Large intestine (tissue), 3 donors: Measurements from ENCODE around the gene ZNF283. TPM values are rescaled to one million over a fixed set of nuclear protein-coding genes. Genes with fewer than 3 reads are reported as not detected.
"Not testable (repeated sequence)": the region's sequence is repeated elsewhere in the genome, so short reads cannot be mapped to it uniquely, and the experiment has no call there.

Experiments
- DNase-seq, 2 donors: peaks; one replicate each; pipeline versions ENCODE4 v3.0.0 to v3.0.0-alpha.2; 2013
- H3K27ac ChIP-seq: one replicate; pipeline ENCODE4 v1.5.1; 2013; ENCODE audit warnings: low read length
- H3K27me3 ChIP-seq: 2 replicates; pipeline ENCODE4 v1.6.1; 2013; ENCODE audit warnings: low read length; ENCODE audit not compliant: control insufficient read depth, insufficient read depth
- H3K36me3 ChIP-seq: 2 replicates; pipeline ENCODE4 v1.6.1; 2013; ENCODE audit warnings: low read length; ENCODE audit not compliant: control insufficient read depth, insufficient read depth
- H3K4me1 ChIP-seq: one replicate; pipeline ENCODE4 v1.6.1; 2013; ENCODE audit warnings: low read length; ENCODE audit not compliant: control insufficient read depth, insufficient read depth
- H3K4me3 ChIP-seq: one replicate; pipeline ENCODE4 v1.5.1; 2013; ENCODE audit warnings: low read length
- H3K9me3 ChIP-seq: one replicate; pipeline ENCODE4 v1.6.1; 2013; ENCODE audit warnings: mild to moderate bottlenecking, low read depth, low read length, moderate library complexity; ENCODE audit not compliant: control insufficient read depth
- WGBS: methylation state at CpG from one replicate; pipeline ENCODE4 v1.1.5; 2013; ENCODE audit warnings: low lambda C conversion rate; ENCODE audit not compliant: insufficient coverage; 5-methylcytosine and 5-hydroxymethylcytosine counted together
- polyA plus RNA-seq: library from polyadenylated mRNA; unstranded; fragments of 120-200 nt; gene quantifications from one replicate; pipeline ENCODE4 v1.2.1, GENCODE V29; 2013

Gene ZNF283
- polyA plus RNA-seq, 1 donor: 15.8 TPM

GRCh38 chr19:43799502-43800142 lies 27.5 kb upstream of the ZNF283 start:
- Histone ChIP-seq H3K27me3 (peaks cover 23% of the 10 kb centered on the region), H3K4me1 (peaks cover 4% of the 10 kb centered on the region), H3K4me3 (no peak overlapping the region), H3K27ac (no peak overlapping the region), H3K36me3 (no peaks in the 10 kb centered on the region), H3K9me3 (no peaks in the 10 kb centered on the region)
- no CpG with 5 or more reads among the region's 6 CpGs for WGBS
- peak in 1 of 2 donors; percentile 58 for DNase-seq

DNA sequence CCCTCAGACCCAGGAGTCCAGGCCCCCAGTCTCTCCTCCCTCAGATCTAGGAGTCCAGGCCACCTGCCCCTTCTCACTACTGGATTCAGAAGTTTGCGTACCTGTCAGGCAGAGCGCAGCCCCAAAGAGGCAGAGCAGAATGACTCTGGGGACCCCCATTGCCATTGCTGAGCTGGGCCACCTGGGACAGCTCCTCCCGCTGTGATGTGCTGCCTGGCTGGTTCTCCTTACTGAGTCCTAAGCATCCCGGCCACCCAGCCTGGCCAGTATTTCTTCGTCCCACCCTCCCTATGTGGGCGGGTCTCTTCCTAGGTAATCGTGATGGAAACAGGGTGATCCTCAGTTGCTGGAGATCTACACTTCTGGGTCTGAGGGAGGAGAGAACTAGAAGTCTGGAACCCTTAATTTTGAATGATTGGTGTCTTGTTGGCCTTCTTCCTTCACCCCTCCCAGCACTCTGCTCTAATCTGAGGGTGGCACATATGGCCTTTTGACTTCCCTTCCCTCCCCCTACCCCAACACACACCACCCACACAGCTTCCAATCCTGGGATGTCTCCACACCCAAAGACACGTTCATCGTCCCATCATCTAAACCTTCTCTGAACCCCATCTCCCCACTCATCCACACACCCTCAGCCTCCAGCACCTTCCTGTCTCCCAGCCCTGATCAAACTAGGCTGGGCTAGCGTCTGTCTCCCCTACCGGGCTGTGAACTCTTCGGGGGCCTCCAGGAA lies 24.7 kb upstream of the ZNF283 start, which contains the start of gene LYPD5:
LYPD5 (minus strand) TSS at position 232 of the 736 bp plus-strand sequence; CDS start at position 165, 67 bp downstream.
- 50% methylated on average over 2 of the region's 12 CpGs for WGBS
- Histone ChIP-seq H3K36me3 (no peaks in the 10 kb centered on the region), H3K27ac (no peak within 1 kb of the TSS), H3K4me1 (peaks cover 4% of the 10 kb centered on the region), H3K9me3 (no peaks in the 10 kb centered on the region), H3K4me3 (no peak within 1 kb of the TSS), H3K27me3 (peaks cover 23% of the 10 kb centered on the region)
- no peak for DNase-seq

DNA sequence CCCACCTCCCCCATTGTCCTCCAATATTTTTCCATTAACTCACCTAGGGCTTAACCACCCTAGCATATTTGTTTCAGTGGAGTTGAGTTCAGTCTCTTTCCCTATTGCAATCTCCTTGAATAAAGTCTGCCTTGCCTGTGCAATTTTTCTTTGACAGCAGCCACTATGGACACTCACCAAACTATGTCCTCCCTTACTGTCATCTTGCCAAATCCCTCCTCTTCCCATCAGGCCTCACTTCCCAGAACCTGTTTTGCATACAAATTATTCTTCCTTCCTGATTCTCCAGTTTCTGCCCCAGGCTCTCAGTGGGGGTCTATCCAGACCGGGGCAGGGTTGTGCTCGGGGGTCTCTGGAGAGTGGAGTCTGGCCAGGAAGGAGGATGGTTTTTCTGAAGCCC lies 22.7 kb upstream of the ZNF283 start:
- H3K9me3 ChIP-seq: no peaks in the 10 kb centered on the region
- H3K36me3 ChIP-seq: no peaks in the 10 kb centered on the region
- DNase-seq: no peak
- peaks cover 8% of the 10 kb centered on the region for H3K27me3 ChIP-seq
- no CpG with 5 or more reads among the region's 2 CpGs for WGBS
- no peak overlapping the region for H3K27ac ChIP-seq
- H3K4me3 ChIP-seq: no peak overlapping the region
- no peaks in the 10 kb centered on the region for H3K4me1 ChIP-seq

DNA sequence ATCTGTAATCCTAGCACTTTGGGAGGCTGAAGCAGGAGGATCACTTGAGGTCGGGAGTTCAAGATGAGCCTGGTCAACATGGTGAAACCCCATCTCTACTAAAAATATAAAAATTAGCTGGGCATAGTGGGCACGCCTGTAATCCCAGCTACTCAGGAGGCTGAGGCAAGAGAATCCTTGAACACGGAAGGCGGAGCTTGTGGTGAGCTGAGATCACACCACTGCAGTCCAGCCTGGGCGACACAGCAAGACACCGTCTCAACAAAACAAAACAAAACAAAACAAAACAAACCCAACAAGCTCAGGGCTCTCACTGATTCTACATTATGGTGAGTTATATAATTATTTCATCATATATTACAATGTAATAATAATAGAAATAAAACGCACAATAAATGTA lies 20.7 kb upstream of the ZNF283 start:
- H3K4me3 ChIP-seq, H3K36me3 ChIP-seq, H3K27ac ChIP-seq, H3K4me1 ChIP-seq, H3K9me3 ChIP-seq, H3K27me3 ChIP-seq, DNase-seq: not testable (repeated sequence)
- 100% methylated on average over 1 of the region's 7 CpGs for whole genome bisulfite sequencing

DNA sequence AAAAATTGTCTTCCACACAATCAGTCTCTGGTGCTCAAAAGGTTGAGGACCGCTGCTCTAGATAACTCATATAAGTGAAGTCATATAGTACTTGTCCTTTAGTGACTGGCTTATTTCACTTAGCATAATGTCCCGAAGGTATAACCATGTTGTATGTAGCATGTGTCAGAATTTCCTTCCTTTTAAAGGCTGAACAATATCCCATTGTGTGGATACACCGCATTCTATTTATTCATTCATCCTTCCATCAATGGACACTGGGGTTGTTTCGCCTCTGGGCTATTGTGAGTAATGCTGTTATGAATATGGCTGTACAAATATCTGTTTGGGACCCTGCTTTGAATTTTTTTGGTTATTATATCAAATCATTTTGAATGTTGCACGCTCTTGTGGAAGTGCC lies 20.3 kb upstream of the ZNF283 start:
- H3K4me1 ChIP-seq: no peaks in the 10 kb centered on the region
- H3K27me3 ChIP-seq: peaks cover 4% of the 10 kb centered on the region
- no peak overlapping the region for H3K27ac ChIP-seq
- H3K36me3 ChIP-seq: no peaks in the 10 kb centered on the region
- H3K4me3 ChIP-seq: no peak overlapping the region
- no peak for DNase-seq
- WGBS: 100% methylated on average over 1 of the region's 5 CpGs
- H3K9me3 ChIP-seq: no peaks in the 10 kb centered on the region

DNA sequence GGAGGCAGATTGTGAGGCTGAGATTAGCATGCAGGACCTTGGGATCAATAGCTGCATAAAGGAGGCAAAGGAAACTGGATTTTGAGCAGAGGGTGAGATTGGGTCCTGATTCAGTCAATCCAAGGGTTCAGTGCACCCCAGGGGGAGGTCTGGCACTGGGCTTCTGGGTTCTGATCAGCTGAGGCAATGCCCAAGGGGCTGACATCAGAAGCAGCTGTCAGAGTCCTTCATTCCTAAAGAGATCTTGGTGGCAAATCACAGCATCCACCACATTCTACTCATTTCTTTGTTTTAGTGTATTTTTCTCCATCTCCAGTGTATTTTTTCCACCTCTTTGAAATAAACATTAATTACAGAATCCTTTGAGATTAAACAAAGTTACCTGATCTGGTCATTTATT lies 19.5 kb upstream of the ZNF283 start:
- Histone ChIP-seq H3K27me3 (peaks cover 2% of the 10 kb centered on the region), H3K27ac (no peak overlapping the region), H3K4me1 (no peaks in the 10 kb centered on the region), H3K36me3 (no peaks in the 10 kb centered on the region), H3K4me3 (no peak overlapping the region), H3K9me3 (no peaks in the 10 kb centered on the region)
- DNase-seq: no peak

DNA sequence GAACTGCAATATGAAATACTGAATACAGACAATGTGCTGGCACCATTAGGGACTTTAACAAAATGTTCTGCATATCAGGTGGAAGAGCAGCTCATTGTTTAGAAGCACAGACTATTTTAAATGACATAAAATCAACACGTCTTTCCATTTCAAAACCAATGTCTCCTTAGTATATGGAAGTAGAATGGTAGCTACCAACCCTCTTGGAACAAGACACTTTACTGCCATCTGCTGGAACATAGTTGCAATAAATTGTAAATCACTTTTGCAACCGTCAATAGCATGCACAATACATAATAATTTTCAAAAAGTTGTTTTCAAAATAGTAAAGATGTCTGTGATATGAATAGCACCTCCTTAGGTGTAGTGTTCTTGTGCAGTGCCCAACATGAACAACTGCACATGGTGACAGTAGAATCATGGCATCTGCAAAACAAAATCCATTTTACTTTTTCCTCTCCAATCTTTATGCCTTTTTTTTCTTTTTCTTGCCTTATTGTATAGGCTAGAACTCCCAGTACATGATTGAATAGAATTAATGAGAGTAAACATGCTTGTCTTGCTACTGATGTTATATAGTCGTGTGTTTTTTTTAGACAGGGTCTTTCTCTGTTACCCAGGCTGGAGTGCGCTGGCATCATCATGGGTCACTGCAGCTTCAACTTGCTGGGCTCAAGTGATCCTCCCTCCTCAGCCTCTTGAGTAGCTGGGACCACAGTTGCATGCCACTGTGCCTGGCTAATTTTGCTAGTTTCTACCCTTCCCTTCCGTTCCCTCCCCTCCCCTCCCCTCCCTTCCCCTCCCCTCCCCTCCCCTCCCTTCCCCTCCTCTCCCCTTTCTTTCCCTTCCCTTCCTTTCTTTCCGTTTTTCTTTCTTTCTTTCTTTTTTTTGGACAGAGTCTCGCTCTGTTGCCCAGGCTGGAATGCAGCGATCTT lies 17.1 kb upstream of the ZNF283 start:
- Histone ChIP-seq H3K27me3 (no peaks in the 10 kb centered on the region), H3K4me3 (no peak overlapping the region), H3K9me3 (no peaks in the 10 kb centered on the region), H3K36me3 (no peaks in the 10 kb centered on the region), H3K27ac (no peak overlapping the region), H3K4me1 (no peaks in the 10 kb centered on the region)
- peak in 1 of 2 donors; percentile 38 for DNase-seq
- no CpG with 5 or more reads among the region's 8 CpGs for WGBS

- Histone ChIP-seq H3K9me3 (no peaks in the 10 kb centered on the region), H3K27me3 (no peaks in the 10 kb centered on the region), H3K4me3 (no peak overlapping the region), H3K36me3 (no peaks in the 10 kb centered on the region), H3K4me1 (no peaks in the 10 kb centered on the region), H3K27ac (no peak overlapping the region)
- no peak for DNase-seq
- no CpG with 5 or more reads among the region's 1 CpG for WGBS
Observed at GRCh38 chr19:43811837-43812236, 15.3 kb upstream of the ZNF283 start.

DNA sequence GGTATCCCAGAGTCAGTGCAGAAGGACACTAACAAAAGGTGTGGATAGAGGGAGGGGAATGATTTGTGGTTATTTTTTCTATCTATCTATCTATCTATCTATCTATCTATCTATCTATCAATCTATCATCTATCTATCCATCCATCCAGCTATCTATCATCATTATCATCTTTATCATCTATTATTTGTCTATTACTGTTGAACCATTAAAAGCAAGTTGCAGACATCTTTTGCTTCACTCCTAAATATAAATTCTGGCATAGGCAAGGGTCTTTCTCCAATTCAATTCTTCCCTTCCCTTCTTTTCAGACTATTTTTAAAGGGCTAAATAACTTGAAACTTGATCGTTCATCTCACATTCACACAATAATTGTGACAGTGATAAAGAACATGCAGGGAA lies 14.9 kb upstream of the ZNF283 start:
- whole genome bisulfite sequencing: 20% methylated on average over 1 of the region's 1 CpG
- H3K4me3 ChIP-seq: no peak overlapping the region
- no peaks in the 10 kb centered on the region for H3K36me3 ChIP-seq
- no peaks in the 10 kb centered on the region for H3K27me3 ChIP-seq
- no peak overlapping the region for H3K27ac ChIP-seq
- no peak for DNase-seq
- no peaks in the 10 kb centered on the region for H3K4me1 ChIP-seq
- no peaks in the 10 kb centered on the region for H3K9me3 ChIP-seq

DNA sequence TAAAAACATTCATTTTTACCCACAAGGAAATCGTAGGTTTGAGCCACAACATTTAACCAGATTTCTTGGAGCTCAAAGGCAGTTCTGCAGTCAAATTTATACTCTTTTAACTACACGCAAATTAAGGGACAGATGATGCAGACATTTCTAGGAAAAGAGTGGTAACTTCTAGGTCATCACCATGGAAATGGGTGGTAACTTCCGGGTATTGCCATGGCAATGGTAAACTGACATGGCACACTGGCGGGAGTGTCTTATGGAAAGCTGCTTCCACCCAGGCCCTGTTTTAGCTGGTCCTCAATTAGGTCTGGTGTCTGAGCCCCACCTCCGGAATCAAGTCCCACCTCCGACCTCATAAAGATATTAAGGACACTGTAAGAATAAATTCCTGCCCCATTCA lies 14.4 kb upstream of the ZNF283 start:
- Histone ChIP-seq H3K27ac (no peak overlapping the region), H3K27me3 (no peaks in the 10 kb centered on the region), H3K4me1 (no peaks in the 10 kb centered on the region), H3K36me3 (no peaks in the 10 kb centered on the region), H3K9me3 (no peaks in the 10 kb centered on the region), H3K4me3 (no peak overlapping the region)
- DNase-seq: no peak
- 100% methylated on average over 1 of the region's 6 CpGs for WGBS
